IPS-NIHi11 (cell line): ENCODE measurements around the gene COPZ2.
"Not testable (repeated sequence)": the region's sequence is repeated elsewhere in the genome, so short reads cannot be mapped to it uniquely, and the experiment has no call there.

Experiments
- DNase-seq: peaks from one replicate; pipeline ENCODE4 v3.0.0; 2012; ENCODE audit warnings: mixed read lengths, low spot score

COPZ2 gene

GRCh38 chr17:48028736-48029135 lies 8.9 kb downstream of the COPZ2 start:
- DNase-seq = no peak

- no peak for DNase-seq
Measured at GRCh38 chr17:48027322-48027981, 10.1 kb downstream of the COPZ2 start.

- peak; percentile 86 for DNase-seq
Measured at GRCh38 chr17:48026502-48027321, 10.9 kb downstream of the COPZ2 start.

GRCh38 chr17:48025904-48026501 lies 11.6 kb downstream of the COPZ2 start:
- DNase-seq = no peak

GRCh38 chr17:48025040-48025903 lies 12.3 kb downstream of the COPZ2 start:
- DNase-seq = peak; percentile 90

- DNase-seq = no peak
Measured at GRCh38 chr17:48024149-48025039, 13.2 kb downstream of the COPZ2 start.

GRCh38 chr17:48023400-48024148 lies 14.0 kb downstream of the COPZ2 start:
- DNase-seq = peak; percentile 85

GRCh38 chr17:48022901-48023300 lies 14.7 kb downstream of the COPZ2 start:
- DNase-seq = no peak

- DNase-seq = no peak
Measured at GRCh38 chr17:48021934-48022333, 15.7 kb downstream of the COPZ2 start.

GRCh38 chr17:48017817-48018158 lies 19.8 kb downstream of the COPZ2 start:
- not testable (repeated sequence) for DNase-seq

- DNase-seq = no peak
Measured at GRCh38 chr17:48016112-48016511, 21.5 kb downstream of the COPZ2 start.

GRCh38 chr17:48014595-48015111 lies 22.9 kb downstream of the COPZ2 start:
- DNase-seq = no peak

GRCh38 chr17:48013876-48014594 lies 23.6 kb downstream of the COPZ2 start:
- DNase-seq = no peak

GRCh38 chr17:48012654-48013053 lies 24.9 kb downstream of the COPZ2 start:
- DNase-seq = no peak

- DNase-seq = peak; percentile 89
Measured at GRCh38 chr17:48012151-48012520, 25.5 kb downstream of the COPZ2 start.

- DNase-seq = peak; percentile 59
Measured at GRCh38 chr17:48011405-48012150, 26.0 kb downstream of the COPZ2 start.

GRCh38 chr17:48010193-48010592 lies 27.4 kb downstream of the COPZ2 start:
- DNase-seq = no peak

GRCh38 chr17:48006936-48007709 lies 30.5 kb downstream of the COPZ2 start:
- no peak for DNase-seq
